Astrocyte (in vitro differentiated cells and primary cell): ENCODE measurements around the gene PSAT1. TPM values are rescaled to one million over a fixed set of nuclear protein-coding genes. Genes with fewer than 3 reads are reported as not detected.

Source experiments
- DNase-seq: peaks from one replicate; pipeline ENCODE4 v3.0.0-alpha.2; 2010; ENCODE audit warnings: low read depth
- FAIRE-seq: peaks from 2 replicates; lab custom pipeline; 2011; peaks lifted over from hg19 to GRCh38; lab: Jason Lieb, UNC
- H2AFZ ChIP-seq: 2 replicates; pipeline ENCODE4 v1.6.0; 2012; ENCODE audit warnings: low read depth, low read length, inconsistent platforms
- H3K27ac ChIP-seq: 2 replicates; pipeline ENCODE4 v1.5.1; 2011; ENCODE audit warnings: low read depth, low read length, inconsistent platforms
- H3K27me3 ChIP-seq: 2 replicates; pipeline ENCODE4 v1.6.0; 2011; ENCODE audit warnings: low read length, inconsistent platforms; ENCODE audit not compliant: insufficient read depth
- H3K36me3 ChIP-seq: 2 replicates; pipeline ENCODE4 v1.5.1; 2011; ENCODE audit warnings: low read length, inconsistent platforms; ENCODE audit not compliant: insufficient read depth
- H3K4me1 ChIP-seq: 2 replicates; pipeline ENCODE4 v1.5.1; 2011; ENCODE audit warnings: low read length, inconsistent platforms; ENCODE audit not compliant: insufficient read depth
- H3K4me2 ChIP-seq: 2 replicates; pipeline ENCODE4 v1.6.0; 2012; ENCODE audit warnings: low read length, inconsistent platforms
- H3K4me3 ChIP-seq: 2 replicates; pipeline ENCODE4 v1.5.1; 2011; ENCODE audit warnings: low read depth, mild to moderate bottlenecking, low read length, inconsistent platforms; ENCODE audit not compliant: insufficient read depth
- H3K79me2 ChIP-seq: 2 replicates; pipeline ENCODE4 v1.6.0; 2012; ENCODE audit warnings: mild to moderate bottlenecking, low read length, inconsistent platforms; ENCODE audit not compliant: insufficient read depth
- H3K9ac ChIP-seq: 2 replicates; pipeline ENCODE4 v1.6.0; 2012; ENCODE audit warnings: mild to moderate bottlenecking, low read length, inconsistent platforms
- H3K9me3 ChIP-seq: 2 replicates; pipeline ENCODE4 v1.5.1; 2012; ENCODE audit warnings: low read depth, mild to moderate bottlenecking, low read length, inconsistent platforms; ENCODE audit not compliant: insufficient read depth
- H4K20me1 ChIP-seq: 2 replicates; pipeline ENCODE4 v1.6.0; 2012; ENCODE audit warnings: low read length, inconsistent platforms; ENCODE audit not compliant: insufficient read depth
- H3K27ac Mint-ChIP-seq: one replicate; pipeline ENCODE4 v1.8.0; 2021; ENCODE audit warnings: mild to moderate bottlenecking, mixed read lengths; ENCODE audit not compliant: unreplicated experiment
- H3K27me3 Mint-ChIP-seq: one replicate; pipeline ENCODE4 v1.8.0; 2021; ENCODE audit warnings: low read depth, mixed read lengths; ENCODE audit not compliant: unreplicated experiment
- H3K36me3 Mint-ChIP-seq: one replicate; pipeline ENCODE4 v1.8.0; 2021; ENCODE audit warnings: low read depth, mixed read lengths; ENCODE audit not compliant: unreplicated experiment
- H3K4me1 Mint-ChIP-seq: one replicate; pipeline ENCODE4 v1.8.0; 2021; ENCODE audit warnings: low read depth, mixed read lengths; ENCODE audit not compliant: unreplicated experiment
- H3K4me3 Mint-ChIP-seq: one replicate; pipeline ENCODE4 v1.8.0; 2021; ENCODE audit warnings: mild to moderate bottlenecking, moderate library complexity, mixed read lengths; ENCODE audit not compliant: unreplicated experiment
- H3K9me3 Mint-ChIP-seq: one replicate; pipeline ENCODE4 v1.8.0; 2021; ENCODE audit warnings: mild to moderate bottlenecking, mixed read lengths; ENCODE audit not compliant: unreplicated experiment
- CTCF ChIP-seq: IDR thresholded peaks from 2 replicates; pipeline ENCODE4 v1.5.1; 2011; ENCODE audit warnings: low read depth, mild to moderate bottlenecking, inconsistent platforms, low read length, moderate library complexity; ENCODE audit not compliant: insufficient read depth
- EZH2 ChIP-seq: IDR thresholded peaks from 2 replicates; pipeline ENCODE4 v1.6.1; 2012; ENCODE audit warnings: mild to moderate bottlenecking, low read length, inconsistent platforms; ENCODE audit not compliant: insufficient read depth
- total RNA-seq: library from RNA; stranded (reverse); gene quantifications from 2 replicates; pipeline ENCODE4 v1.2.1, GENCODE V29; 2021

Gene PSAT1
- total RNA-seq, 1 donor from 2014 or later: 335 TPM

- no peaks in the 10 kb centered on the region for H3K9me3 ChIP-seq
- no peaks in the 10 kb centered on the region for H3K36me3 ChIP-seq
- H3K4me3 ChIP-seq: no peak overlapping the region
- H3K4me1 ChIP-seq: no peaks in the 10 kb centered on the region
- Mint-ChIP-seq H3K27me3 (no peaks in the 10 kb centered on the region), H3K9me3 (no peaks in the 10 kb centered on the region), H3K4me1 (no peaks in the 10 kb centered on the region), H3K36me3 (peaks cover 5% of the 10 kb centered on the region), H3K4me3 (no peak overlapping the region), H3K27ac (no peak overlapping the region)
- TF ChIP-seq CTCF: no peak
- TF ChIP-seq EZH2: no peak
- H3K79me2 ChIP-seq: no peaks in the 10 kb centered on the region
- DNase-seq: no peak
- H4K20me1 ChIP-seq: no peaks in the 10 kb centered on the region
- no peak overlapping the region for H3K9ac ChIP-seq
- FAIRE-seq: no peak
- H3K27ac ChIP-seq: no peak overlapping the region
- no peak overlapping the region for H2AFZ ChIP-seq
- no peak overlapping the region for H3K4me2 ChIP-seq
- no peaks in the 10 kb centered on the region for H3K27me3 ChIP-seq
Observed at GRCh38 chr9:78354989-78355388, 58.1 kb downstream of the PSAT1 start.

GRCh38 chr9:78356634-78357033 is 59.7 kb downstream of the PSAT1 start:
- no peaks in the 10 kb centered on the region for H4K20me1 ChIP-seq
- H3K27me3 ChIP-seq: no peaks in the 10 kb centered on the region
- DNase-seq (no peak), FAIRE-seq (no peak)
- H3K9me3 ChIP-seq: no peaks in the 10 kb centered on the region
- H3K79me2 ChIP-seq: no peaks in the 10 kb centered on the region
- H3K4me3 ChIP-seq: no peak overlapping the region
- no peaks in the 10 kb centered on the region for H3K4me1 ChIP-seq
- Mint-ChIP-seq H3K27ac (no peak overlapping the region), H3K4me3 (no peak overlapping the region), H3K4me1 (no peaks in the 10 kb centered on the region), H3K27me3 (no peaks in the 10 kb centered on the region), H3K9me3 (no peaks in the 10 kb centered on the region), H3K36me3 (peaks cover 5% of the 10 kb centered on the region)
- no peak overlapping the region for H3K9ac ChIP-seq
- no peaks in the 10 kb centered on the region for H3K36me3 ChIP-seq
- no peak overlapping the region for H2AFZ ChIP-seq
- no peak overlapping the region for H3K27ac ChIP-seq
- H3K4me2 ChIP-seq: no peak overlapping the region
- TF ChIP-seq CTCF: no peak
- TF ChIP-seq EZH2: no peak

- H3K27me3 Mint-ChIP-seq: no peaks in the 10 kb centered on the region
- no peaks in the 10 kb centered on the region for H3K79me2 ChIP-seq
- H3K27ac ChIP-seq: no peak overlapping the region
- no peak overlapping the region for H3K4me2 ChIP-seq
- H3K4me3 Mint-ChIP-seq: no peak overlapping the region
- no peaks in the 10 kb centered on the region for H3K36me3 ChIP-seq
- no peaks in the 10 kb centered on the region for H3K4me1 ChIP-seq
- H3K4me1 Mint-ChIP-seq: no peaks in the 10 kb centered on the region
- TF ChIP-seq EZH2 (no peak), CTCF (no peak)
- DNase-seq: no peak
- no peaks in the 10 kb centered on the region for H3K27me3 ChIP-seq
- no peak for FAIRE-seq
- no peak overlapping the region for H3K9ac ChIP-seq
- no peak overlapping the region for H3K27ac Mint-ChIP-seq
- no peak overlapping the region for H2AFZ ChIP-seq
- H3K9me3 Mint-ChIP-seq: no peaks in the 10 kb centered on the region
- H3K4me3 ChIP-seq: no peak overlapping the region
- no peaks in the 10 kb centered on the region for H4K20me1 ChIP-seq
- H3K9me3 ChIP-seq: no peaks in the 10 kb centered on the region
- peaks cover 5% of the 10 kb centered on the region for H3K36me3 Mint-ChIP-seq
Observed at GRCh38 chr9:78357165-78357873, 60.4 kb downstream of the PSAT1 start.
